Esophagus muscularis mucosa (tissue), 4 donors: ENCODE results near the gene ZFPM1. TPM values are rescaled to one million over a fixed set of nuclear protein-coding genes. Genes with fewer than 3 reads are reported as not detected.

Experiments
- DNase-seq: peaks from one replicate; pipeline ENCODE4 v3.0.0-alpha.2; 2017; ENCODE audit errors: extremely low spot score
- H3K27ac ChIP-seq, 4 donors: fragments of 200-600 bp; sonication (generic); replicated peaks in 1 of 4; 1 replicate in 3 of 4; 2 replicates in 1 of 4; pipeline ENCODE4 v1.5.1; 2016 to 2019; ENCODE audit warnings: mild to moderate bottlenecking in 1 of 4
- H3K27me3 ChIP-seq, 4 donors: fragments of 200-600 bp; sonication (generic); one replicate each; pipeline versions ENCODE4 v1.5.1 to v1.6.0; 2016 to 2019
- H3K36me3 ChIP-seq, 4 donors: fragments of 200-600 bp; sonication (generic); one replicate each; pipeline ENCODE4 v1.5.1; 2016 to 2019
- H3K4me1 ChIP-seq, 4 donors: fragments of 200-600 bp; sonication (generic); one replicate each; pipeline ENCODE4 v1.5.1; 2016 to 2019
- H3K4me3 ChIP-seq, 4 donors: fragments of 200-600 bp; sonication (generic); 1 replicate in 2 of 4; 2 replicates in 2 of 4; pipeline ENCODE4 v1.5.1; 2016 to 2019; ENCODE audit warnings: mild to moderate bottlenecking in 4 of 4, moderate library complexity in 1 of 4
- H3K9me3 ChIP-seq, 4 donors: fragments of 200-600 bp; sonication (generic); 1 replicate in 3 of 4; 2 replicates in 1 of 4; pipeline ENCODE4 v1.5.1; 2016 to 2019
- EP300 ChIP-seq: sonication (generic); formaldehyde crosslinking; IDR thresholded peaks from one replicate; pipeline ENCODE4 v1.6.1; 2017; ENCODE audit warnings: antibody characterized with exemption
- POLR2A ChIP-seq: fragments of 450-650 bp; IDR thresholded peaks from one replicate; pipeline ENCODE4 v1.6.1; 2017; ENCODE audit warnings: antibody characterized with exemption, moderate library complexity, mild to moderate bottlenecking, low read depth
- POLR2AphosphoS5 ChIP-seq, 2 donors: sonication (generic); formaldehyde crosslinking; IDR thresholded peaks; one replicate each; pipeline ENCODE4 v1.6.1; 2017; ENCODE audit warnings: antibody characterized with exemption in 2 of 2
- WGBS: methylation state at CpG from one replicate; pipeline ENCODE4 v1.1.5; 2018; 5-methylcytosine and 5-hydroxymethylcytosine counted together
- intact Hi-C: fragments of 100-400 bp; cut with DNase I; formaldehyde crosslinking; loops from one replicate; pipeline ENCODE4 v1.15.1; 2023
- total RNA-seq, 4 donors: library from RNA; depleted of rRNA; stranded (reverse); fragments of >200 nt; gene quantifications; one replicate each; pipeline versions ENCODE4 v1.1.0 to v1.2.1, GENCODE V29; 2016
- TF ChIP-seq, protein P1 (sequence below), 3 experiments: fragments of 200-600 bp in 2 of 3; fragments of 450-650 bp in 1 of 3; sonication (generic) in 2 of 3; IDR thresholded peaks; one replicate each; pipeline ENCODE4 v1.5.1; 2017 to 2019; ENCODE audit warnings: antibody characterized with exemption in 3 of 3, mild to moderate bottlenecking in 2 of 3, moderate library complexity in 1 of 3

ZFPM1 gene
- total RNA-seq, 4 donors from 2014 or later = 0.42 to 1.4 (median 1.0) TPM

DNA sequence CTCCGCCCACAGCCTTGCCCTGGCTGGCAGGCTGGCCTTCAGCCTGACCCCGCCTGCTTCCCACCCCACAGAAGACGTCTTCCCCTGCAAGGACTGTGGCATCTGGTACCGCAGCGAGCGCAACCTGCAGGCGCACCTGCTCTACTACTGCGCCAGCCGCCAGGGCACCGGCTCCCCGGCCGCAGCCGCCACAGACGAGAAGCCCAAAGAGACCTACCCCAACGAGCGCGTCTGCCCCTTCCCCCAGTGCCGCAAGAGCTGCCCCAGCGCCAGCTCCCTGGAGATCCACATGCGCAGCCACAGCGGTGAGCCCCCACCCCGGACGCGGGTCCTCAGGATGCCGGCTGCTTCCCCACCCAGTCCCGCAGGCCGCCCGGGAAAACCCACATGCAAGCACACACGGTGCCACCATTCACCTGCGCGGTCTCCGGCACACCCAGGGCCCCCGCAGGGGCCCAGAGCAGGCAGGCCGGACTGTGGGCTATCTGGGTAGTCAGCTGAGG is 78.9 kb downstream of the ZFPM1 start:
- intact Hi-C loops = no loop called here
- peaks cover 0 to 3% (median 0%) of the 10 kb centered on the region in 4 donors for H3K27me3 ChIP-seq
- TF ChIP-seq, protein P1, sequence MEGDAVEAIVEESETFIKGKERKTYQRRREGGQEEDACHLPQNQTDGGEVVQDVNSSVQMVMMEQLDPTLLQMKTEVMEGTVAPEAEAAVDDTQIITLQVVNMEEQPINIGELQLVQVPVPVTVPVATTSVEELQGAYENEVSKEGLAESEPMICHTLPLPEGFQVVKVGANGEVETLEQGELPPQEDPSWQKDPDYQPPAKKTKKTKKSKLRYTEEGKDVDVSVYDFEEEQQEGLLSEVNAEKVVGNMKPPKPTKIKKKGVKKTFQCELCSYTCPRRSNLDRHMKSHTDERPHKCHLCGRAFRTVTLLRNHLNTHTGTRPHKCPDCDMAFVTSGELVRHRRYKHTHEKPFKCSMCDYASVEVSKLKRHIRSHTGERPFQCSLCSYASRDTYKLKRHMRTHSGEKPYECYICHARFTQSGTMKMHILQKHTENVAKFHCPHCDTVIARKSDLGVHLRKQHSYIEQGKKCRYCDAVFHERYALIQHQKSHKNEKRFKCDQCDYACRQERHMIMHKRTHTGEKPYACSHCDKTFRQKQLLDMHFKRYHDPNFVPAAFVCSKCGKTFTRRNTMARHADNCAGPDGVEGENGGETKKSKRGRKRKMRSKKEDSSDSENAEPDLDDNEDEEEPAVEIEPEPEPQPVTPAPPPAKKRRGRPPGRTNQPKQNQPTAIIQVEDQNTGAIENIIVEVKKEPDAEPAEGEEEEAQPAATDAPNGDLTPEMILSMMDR (IDR thresholded peaks at IDR 0.05) = no peak
- no peak for TF ChIP-seq EP300
- TF ChIP-seq POLR2A = no peak
- no peak for TF ChIP-seq POLR2AphosphoS5 (IDR thresholded peaks at IDR 0.05)
- no peak overlapping the region for H3K4me3 ChIP-seq
- H3K27ac ChIP-seq = no peak overlapping the region
- DNase-seq = no peak
- H3K9me3 ChIP-seq = no peaks in the 10 kb centered on the region
- WGBS = 88% methylated on average over 4 of the region's 34 CpGs
- H3K36me3 ChIP-seq = peaks cover 0 to 18% (median 10%) of the 10 kb centered on the region in 4 donors
- peaks cover 26 to 46% (median 39%) of the 10 kb centered on the region in 4 donors for H3K4me1 ChIP-seq

DNA sequence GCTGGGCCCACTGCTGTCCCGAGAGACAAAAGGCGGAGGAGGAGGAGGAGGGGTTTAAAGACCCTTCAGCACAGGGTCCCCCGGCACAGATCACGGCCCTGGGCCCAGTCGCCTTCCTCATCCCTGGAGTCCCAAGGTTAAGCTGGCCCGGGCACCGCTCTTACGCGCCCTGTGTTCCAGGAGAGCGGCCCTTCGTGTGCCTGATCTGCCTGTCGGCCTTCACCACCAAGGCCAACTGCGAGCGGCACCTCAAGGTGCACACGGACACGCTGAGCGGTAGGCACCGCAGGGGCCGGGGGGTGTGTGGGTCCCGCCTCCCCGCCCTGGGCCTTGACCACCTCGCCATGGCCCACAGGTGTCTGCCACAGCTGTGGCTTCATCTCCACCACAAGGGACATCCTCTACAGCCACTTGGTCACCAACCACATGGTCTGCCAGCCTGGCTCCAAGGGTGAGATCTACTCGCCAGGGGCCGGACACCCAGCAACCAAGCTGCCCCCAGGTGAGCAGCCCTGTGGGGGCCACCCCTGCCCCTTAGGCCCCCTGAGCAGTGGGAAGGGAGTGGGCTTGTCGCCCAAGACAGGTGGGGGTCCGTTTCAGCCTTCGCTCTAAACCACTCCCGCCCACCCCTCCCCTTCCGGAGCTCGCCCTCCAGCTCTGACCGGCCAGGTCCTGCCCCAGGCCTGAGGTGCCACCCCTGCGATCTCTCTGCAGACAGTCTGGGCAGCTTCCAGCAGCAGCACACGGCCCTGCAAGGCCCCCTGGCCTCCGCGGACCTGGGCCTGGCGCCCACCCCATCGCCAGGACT is 79.6 kb downstream of the ZFPM1 start:
- peaks cover 20 to 39% (median 33%) of the 10 kb centered on the region in 4 donors for H3K4me1 ChIP-seq
- H3K27ac ChIP-seq = peak overlapping the region in 3 of 4 donors; percentile 57 to 80 (median 57)
- peak overlapping the region; percentile 74 to 99 (median 75) for H3K4me3 ChIP-seq
- no peaks in the 10 kb centered on the region for H3K27me3 ChIP-seq
- intact Hi-C loops = no loop called here
- 87% methylated on average over 19 of the region's 37 CpGs for WGBS
- DNase-seq = no peak
- H3K36me3 ChIP-seq = peaks cover 0 to 18% (median 10%) of the 10 kb centered on the region in 4 donors
- TF ChIP-seq POLR2AphosphoS5 (IDR thresholded peaks at IDR 0.05) = no peak
- TF ChIP-seq POLR2A = no peak
- no peaks in the 10 kb centered on the region for H3K9me3 ChIP-seq

DNA sequence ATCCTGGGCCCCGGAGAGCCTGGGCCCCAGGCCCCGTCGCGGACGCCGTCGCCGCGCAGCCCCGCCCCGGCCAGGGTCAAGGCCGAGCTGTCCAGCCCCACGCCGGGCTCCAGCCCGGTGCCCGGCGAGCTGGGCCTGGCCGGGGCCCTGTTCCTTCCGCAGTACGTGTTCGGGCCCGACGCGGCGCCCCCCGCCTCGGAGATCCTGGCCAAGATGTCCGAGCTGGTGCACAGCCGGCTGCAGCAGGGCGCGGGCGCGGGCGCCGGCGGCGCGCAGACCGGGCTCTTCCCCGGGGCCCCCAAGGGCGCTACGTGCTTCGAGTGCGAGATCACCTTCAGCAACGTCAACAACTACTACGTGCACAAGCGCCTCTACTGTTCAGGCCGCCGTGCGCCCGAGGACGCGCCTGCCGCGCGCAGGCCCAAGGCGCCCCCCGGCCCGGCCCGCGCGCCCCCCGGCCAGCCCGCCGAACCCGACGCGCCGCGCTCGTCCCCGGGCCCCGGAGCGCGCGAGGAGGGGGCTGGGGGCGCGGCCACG is 80.4 kb downstream of the ZFPM1 start:
- Histone ChIP-seq H3K36me3 (peaks cover 0 to 18% (median 10%) of the 10 kb centered on the region in 4 donors), H3K4me3 (peak overlapping the region; percentile 74 to 99 (median 75)), H3K27me3 (peaks cover 0 to 8% (median 0%) of the 10 kb centered on the region in 4 donors), H3K9me3 (no peaks in the 10 kb centered on the region), H3K4me1 (peaks cover 18 to 34% (median 29%) of the 10 kb centered on the region in 4 donors), H3K27ac (peak overlapping the region; percentile 57 to 85 (median 68))
- no peak for DNase-seq
- intact Hi-C loops = no loop called here
- TF ChIP-seq POLR2AphosphoS5 (IDR thresholded peaks at IDR 0.05) (no peak), EP300 (no peak), POLR2A (no peak)
- TF ChIP-seq, protein P1 (IDR thresholded peaks at IDR 0.05) = no peak
- no CpG with 5 or more reads among the region's 79 CpGs for WGBS

DNA sequence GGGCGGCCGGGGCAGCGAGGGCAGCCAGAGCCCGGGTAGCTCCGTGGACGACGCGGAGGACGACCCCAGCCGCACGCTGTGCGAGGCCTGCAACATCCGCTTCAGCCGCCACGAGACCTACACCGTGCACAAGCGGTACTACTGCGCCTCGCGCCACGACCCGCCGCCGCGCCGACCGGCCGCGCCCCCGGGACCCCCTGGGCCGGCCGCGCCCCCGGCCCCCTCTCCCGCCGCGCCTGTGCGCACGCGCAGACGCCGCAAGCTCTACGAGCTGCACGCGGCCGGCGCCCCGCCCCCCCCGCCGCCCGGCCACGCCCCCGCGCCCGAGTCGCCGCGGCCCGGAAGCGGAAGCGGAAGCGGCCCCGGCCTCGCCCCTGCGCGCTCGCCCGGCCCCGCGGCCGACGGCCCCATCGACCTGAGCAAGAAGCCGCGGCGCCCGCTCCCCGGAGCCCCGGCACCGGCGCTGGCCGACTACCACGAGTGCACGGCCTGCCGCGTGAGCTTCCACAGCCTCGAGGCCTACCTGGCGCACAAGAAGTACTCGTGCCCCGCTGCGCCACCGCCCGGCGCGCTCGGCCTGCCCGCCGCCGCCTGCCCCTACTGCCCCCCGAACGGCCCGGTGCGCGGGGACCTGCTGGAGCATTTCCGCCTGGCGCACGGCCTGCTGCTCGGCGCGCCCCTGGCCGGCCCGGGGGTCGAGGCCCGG is 81.0 kb downstream of the ZFPM1 start:
- Histone ChIP-seq H3K4me3 (peak overlapping the region; percentile 74 to 99 (median 75)), H3K27me3 (peaks cover 0 to 14% (median under 1%) of the 10 kb centered on the region in 4 donors), H3K36me3 (peaks cover 0 to 14% (median 9%) of the 10 kb centered on the region in 4 donors), H3K27ac (peak overlapping the region; percentile 76 to 92 (median 86)), H3K4me1 (peaks cover 18 to 34% (median 29%) of the 10 kb centered on the region in 4 donors), H3K9me3 (no peaks in the 10 kb centered on the region)
- no peak for DNase-seq
- WGBS = 20% methylated on average over 4 of the region's 114 CpGs
- intact Hi-C loops = no loop called here
- TF ChIP-seq POLR2AphosphoS5 (IDR thresholded peaks at IDR 0.05) = peak; percentile 32 to 74
- no peak for TF ChIP-seq EP300
- TF ChIP-seq POLR2A = no peak

DNA sequence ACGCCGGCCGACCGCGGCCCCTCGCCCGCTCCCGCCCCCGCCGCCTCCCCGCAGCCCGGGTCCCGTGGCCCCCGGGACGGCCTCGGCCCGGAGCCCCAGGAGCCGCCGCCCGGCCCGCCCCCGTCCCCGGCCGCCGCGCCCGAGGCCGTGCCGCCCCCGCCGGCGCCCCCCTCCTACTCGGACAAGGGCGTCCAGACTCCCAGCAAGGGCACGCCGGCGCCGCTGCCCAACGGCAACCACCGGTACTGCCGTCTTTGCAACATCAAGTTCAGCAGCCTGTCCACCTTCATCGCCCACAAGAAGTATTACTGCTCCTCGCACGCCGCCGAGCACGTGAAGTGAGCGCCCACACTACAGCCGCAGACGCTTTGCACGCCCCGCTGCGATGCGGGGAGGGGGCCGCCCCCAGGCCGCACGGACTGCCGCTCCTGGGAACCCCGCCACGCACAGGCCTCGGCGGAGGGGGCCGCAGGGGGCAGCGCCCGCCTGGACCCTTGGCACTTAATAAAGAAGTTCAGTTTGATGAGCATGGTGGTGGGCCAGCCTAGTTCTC is 81.6 kb downstream of the ZFPM1 start:
- intact Hi-C loops = no loop called here
- Histone ChIP-seq H3K36me3 (peaks cover 0 to 8% (median 6%) of the 10 kb centered on the region in 4 donors), H3K4me3 (peak overlapping the region; percentile 74 to 99 (median 75)), H3K4me1 (peaks cover 18 to 34% (median 29%) of the 10 kb centered on the region in 4 donors), H3K27me3 (peaks cover 0 to 20% (median 3%) of the 10 kb centered on the region in 4 donors), H3K9me3 (no peaks in the 10 kb centered on the region), H3K27ac (peak overlapping the region; percentile 76 to 92 (median 86))
- 26% methylated on average over 7 of the region's 65 CpGs for WGBS
- DNase-seq = no peak
- TF ChIP-seq, protein P1 (IDR thresholded peaks at IDR 0.05) = peak in 2 of 3 experiments; percentile 10 to 32
- no peak for TF ChIP-seq POLR2A
